ENCODE measurements around the gene FUOM.

The FUOM gene

DNA sequence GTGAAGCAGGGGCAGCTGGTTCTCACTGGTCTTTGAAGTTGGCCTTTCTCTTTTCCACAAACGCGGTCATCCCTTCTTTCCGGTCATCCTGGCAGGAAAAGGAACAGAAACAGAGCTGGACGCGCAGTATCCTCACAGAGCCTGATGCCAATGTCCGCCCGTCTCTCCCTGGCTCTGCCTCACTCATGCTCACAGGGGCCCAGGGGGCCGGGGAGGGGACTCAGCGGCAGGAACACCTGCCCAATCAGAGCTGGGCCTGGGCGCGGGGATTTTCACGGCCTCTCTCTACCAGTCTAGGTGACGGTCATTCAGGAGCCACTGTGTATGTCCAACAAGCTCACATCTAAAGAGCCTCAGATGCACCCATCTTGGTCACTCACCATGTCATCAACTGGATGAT, 5.0 kb upstream of the FUOM start:
- Histone ChIP-seq H3K9me3 (ENCODE audit: control insufficient read depth in 1 of 2, low read length in 2 of 2) (no peaks in the 10 kb centered on the region), H3K4me1 (ENCODE audit: control insufficient read depth in 1 of 2, insufficient read depth in 2 of 2, low read length in 2 of 2) (no peaks in the 10 kb centered on the region), H3K27me3 (ENCODE audit: low read depth, low read length) (no peaks in the 10 kb centered on the region), H3K27ac (ENCODE audit: low read length) (no peak overlapping the region), H3K36me3 (ENCODE audit: control insufficient read depth in 1 of 2, insufficient read depth in 2 of 2, low read length in 2 of 2) (peaks cover 30 to 57% of the 10 kb centered on the region in 2 donors), H3K4me3 (ENCODE audit: low read depth in 1 of 2, low read length in 2 of 2) (no peak overlapping the region)

- no peak overlapping the region for H3K27ac ChIP-seq (ENCODE audit: low read length)
- H3K4me1 ChIP-seq (ENCODE audit: control insufficient read depth in 1 of 2, insufficient read depth in 2 of 2, low read length in 2 of 2): peaks cover 0 to 9% of the 10 kb centered on the region in 2 donors
- no peak overlapping the region for H3K4me3 ChIP-seq (ENCODE audit: low read depth in 1 of 2, low read length in 2 of 2)
- peaks cover 30 to 56% of the 10 kb centered on the region in 2 donors for H3K36me3 ChIP-seq (ENCODE audit: control insufficient read depth in 1 of 2, insufficient read depth in 2 of 2, low read length in 2 of 2)
- H3K9me3 ChIP-seq (ENCODE audit: control insufficient read depth in 1 of 2, low read length in 2 of 2): no peaks in the 10 kb centered on the region
- no peaks in the 10 kb centered on the region for H3K27me3 ChIP-seq (ENCODE audit: low read depth, low read length)
Observed at GRCh38 chr10:133361773-133362441, 4.1 kb upstream of the FUOM start.

GRCh38 chr10:133361227-133361626, 3.4 kb upstream of the FUOM start:
- Histone ChIP-seq H3K4me1 (ENCODE audit: control insufficient read depth in 1 of 2, insufficient read depth in 2 of 2, low read length in 2 of 2) (peaks cover 0 to 16% of the 10 kb centered on the region in 2 donors), H3K4me3 (ENCODE audit: low read depth in 1 of 2, low read length in 2 of 2) (no peak overlapping the region), H3K36me3 (ENCODE audit: control insufficient read depth in 1 of 2, insufficient read depth in 2 of 2, low read length in 2 of 2) (peaks cover 26 to 49% of the 10 kb centered on the region in 2 donors), H3K27ac (ENCODE audit: low read length) (no peak overlapping the region), H3K9me3 (ENCODE audit: control insufficient read depth in 1 of 2, low read length in 2 of 2) (no peaks in the 10 kb centered on the region), H3K27me3 (ENCODE audit: low read depth, low read length) (no peaks in the 10 kb centered on the region)

DNA sequence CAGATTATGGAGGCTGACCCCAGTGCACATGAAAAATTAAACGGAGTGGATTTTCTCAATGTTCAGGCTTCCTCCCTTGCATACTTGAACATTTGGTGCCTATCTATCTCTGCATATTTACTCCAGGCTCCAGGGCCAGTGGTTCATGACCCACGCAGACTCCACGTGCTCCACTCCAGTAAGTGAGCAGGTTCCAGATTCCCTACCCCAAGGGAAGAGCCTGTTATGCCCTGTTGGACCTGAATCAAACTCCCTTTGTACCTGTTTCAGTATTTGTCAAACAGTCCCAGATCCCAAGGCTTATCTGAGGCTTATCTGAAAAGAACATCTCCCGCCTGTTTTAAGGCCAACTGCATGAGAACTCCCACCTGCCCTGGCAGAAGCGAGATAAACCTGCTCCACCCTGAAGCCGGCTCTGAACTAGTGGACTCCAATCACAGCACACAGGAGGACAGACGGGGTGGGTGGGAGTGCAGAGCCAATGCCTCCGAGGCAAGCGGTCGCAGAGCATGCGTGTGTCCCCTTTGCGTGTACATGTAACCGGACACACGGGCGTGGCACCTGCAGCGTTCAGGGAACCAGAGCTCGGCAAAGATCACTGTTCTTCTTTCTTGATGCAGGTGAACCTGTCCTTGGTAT, 2.3 kb upstream of the FUOM start:
- H3K36me3 ChIP-seq (ENCODE audit: control insufficient read depth in 1 of 2, insufficient read depth in 2 of 2, low read length in 2 of 2): peaks cover 14 to 38% of the 10 kb centered on the region in 2 donors
- no peak overlapping the region for H3K4me3 ChIP-seq (ENCODE audit: low read depth in 1 of 2, low read length in 2 of 2)
- peaks cover 0 to 18% of the 10 kb centered on the region in 2 donors for H3K4me1 ChIP-seq (ENCODE audit: control insufficient read depth in 1 of 2, insufficient read depth in 2 of 2, low read length in 2 of 2)
- no peaks in the 10 kb centered on the region for H3K27me3 ChIP-seq (ENCODE audit: low read depth, low read length)
- no peak overlapping the region for H3K27ac ChIP-seq (ENCODE audit: low read length)
- no peaks in the 10 kb centered on the region for H3K9me3 ChIP-seq (ENCODE audit: control insufficient read depth in 1 of 2, low read length in 2 of 2)

GRCh38 chr10:133359554-133359971, 1.7 kb upstream of the FUOM start:
- Histone ChIP-seq H3K4me1 (ENCODE audit: control insufficient read depth in 1 of 2, insufficient read depth in 2 of 2, low read length in 2 of 2) (peaks cover 0 to 18% of the 10 kb centered on the region in 2 donors), H3K36me3 (ENCODE audit: control insufficient read depth in 1 of 2, insufficient read depth in 2 of 2, low read length in 2 of 2) (peaks cover 10 to 32% of the 10 kb centered on the region in 2 donors), H3K4me3 (ENCODE audit: low read depth in 1 of 2, low read length in 2 of 2) (no peak overlapping the region), H3K27ac (ENCODE audit: low read length) (no peak overlapping the region), H3K9me3 (ENCODE audit: control insufficient read depth in 1 of 2, low read length in 2 of 2) (no peaks in the 10 kb centered on the region), H3K27me3 (ENCODE audit: low read depth, low read length) (no peaks in the 10 kb centered on the region)

GRCh38 chr10:133358925-133359310, 1.1 kb upstream of the FUOM start:
- H3K4me1 ChIP-seq (ENCODE audit: control insufficient read depth in 1 of 2, insufficient read depth in 2 of 2, low read length in 2 of 2): peaks cover 0 to 18% of the 10 kb centered on the region in 2 donors
- H3K27me3 ChIP-seq (ENCODE audit: low read depth, low read length): no peaks in the 10 kb centered on the region
- no peaks in the 10 kb centered on the region for H3K9me3 ChIP-seq (ENCODE audit: control insufficient read depth in 1 of 2, low read length in 2 of 2)
- H3K4me3 ChIP-seq (ENCODE audit: low read depth in 1 of 2, low read length in 2 of 2): no peak overlapping the region
- H3K27ac ChIP-seq (ENCODE audit: low read length): no peak overlapping the region
- peaks cover 6 to 27% of the 10 kb centered on the region in 2 donors for H3K36me3 ChIP-seq (ENCODE audit: control insufficient read depth in 1 of 2, insufficient read depth in 2 of 2, low read length in 2 of 2)

- Histone ChIP-seq H3K27ac (ENCODE audit: low read length) (no peak overlapping the region), H3K27me3 (ENCODE audit: low read depth, low read length) (no peaks in the 10 kb centered on the region), H3K9me3 (ENCODE audit: control insufficient read depth in 1 of 2, low read length in 2 of 2) (no peaks in the 10 kb centered on the region), H3K4me1 (ENCODE audit: control insufficient read depth in 1 of 2, insufficient read depth in 2 of 2, low read length in 2 of 2) (peaks cover 0 to 18% of the 10 kb centered on the region in 2 donors), H3K36me3 (ENCODE audit: control insufficient read depth in 1 of 2, insufficient read depth in 2 of 2, low read length in 2 of 2) (peaks cover 6 to 21% of the 10 kb centered on the region in 2 donors), H3K4me3 (ENCODE audit: low read depth in 1 of 2, low read length in 2 of 2) (no peak overlapping the region)
Observed at GRCh38 chr10:133358162-133358924, 524 bp upstream of the FUOM start.

- H3K36me3 ChIP-seq (ENCODE audit: control insufficient read depth in 1 of 2, insufficient read depth in 2 of 2, low read length in 2 of 2): peaks cover 0 to 5% of the 10 kb centered on the region in 2 donors
- peaks cover 0 to 18% of the 10 kb centered on the region in 2 donors for H3K4me1 ChIP-seq (ENCODE audit: control insufficient read depth in 1 of 2, insufficient read depth in 2 of 2, low read length in 2 of 2)
- H3K9me3 ChIP-seq (ENCODE audit: control insufficient read depth in 1 of 2, low read length in 2 of 2): no peaks in the 10 kb centered on the region
- no peak overlapping the region for H3K27ac ChIP-seq (ENCODE audit: low read length)
- H3K4me3 ChIP-seq (ENCODE audit: low read depth in 1 of 2, low read length in 2 of 2): peak overlapping the region; percentile 21 to 64
- H3K27me3 ChIP-seq (ENCODE audit: low read depth, low read length): no peaks in the 10 kb centered on the region
Observed at GRCh38 chr10:133356549-133357284, 1.1 kb downstream of the FUOM start.

DNA sequence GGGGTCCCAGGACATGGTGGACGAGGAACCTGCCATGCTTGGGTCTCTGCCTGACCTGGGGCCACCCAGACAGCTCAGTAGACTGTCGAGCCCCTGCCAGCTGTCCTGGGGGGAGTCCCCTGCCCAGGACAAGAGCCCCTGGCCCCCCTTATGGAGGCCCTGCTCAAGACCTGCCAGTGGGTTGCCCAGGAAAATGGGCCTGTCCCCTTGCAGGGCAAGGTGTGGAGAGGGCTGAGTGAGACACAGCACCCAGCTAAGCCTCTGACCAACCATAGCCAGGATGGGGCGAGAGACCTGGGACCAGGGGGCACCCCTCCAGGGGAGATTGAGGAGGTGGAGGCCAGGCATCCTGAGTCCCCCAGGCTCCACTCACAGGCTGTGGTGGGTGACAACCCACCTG, 1.8 kb downstream of the FUOM start:
- H3K27me3 ChIP-seq (ENCODE audit: low read depth, low read length): no peaks in the 10 kb centered on the region
- no peaks in the 10 kb centered on the region for H3K36me3 ChIP-seq (ENCODE audit: control insufficient read depth in 1 of 2, insufficient read depth in 2 of 2, low read length in 2 of 2)
- H3K9me3 ChIP-seq (ENCODE audit: control insufficient read depth in 1 of 2, low read length in 2 of 2): no peaks in the 10 kb centered on the region
- H3K27ac ChIP-seq (ENCODE audit: low read length): no peak overlapping the region
- H3K4me3 ChIP-seq (ENCODE audit: low read depth in 1 of 2, low read length in 2 of 2): no peak overlapping the region
- peaks cover 0 to 18% of the 10 kb centered on the region in 2 donors for H3K4me1 ChIP-seq (ENCODE audit: control insufficient read depth in 1 of 2, insufficient read depth in 2 of 2, low read length in 2 of 2)

- Histone ChIP-seq H3K36me3 (ENCODE audit: control insufficient read depth in 1 of 2, insufficient read depth in 2 of 2, low read length in 2 of 2) (no peaks in the 10 kb centered on the region), H3K27me3 (ENCODE audit: low read depth, low read length) (no peaks in the 10 kb centered on the region), H3K27ac (ENCODE audit: low read length) (no peak overlapping the region), H3K4me3 (ENCODE audit: low read depth in 1 of 2, low read length in 2 of 2) (no peak overlapping the region), H3K4me1 (ENCODE audit: control insufficient read depth in 1 of 2, insufficient read depth in 2 of 2, low read length in 2 of 2) (peaks cover 0 to 18% of the 10 kb centered on the region in 2 donors), H3K9me3 (ENCODE audit: control insufficient read depth in 1 of 2, low read length in 2 of 2) (no peaks in the 10 kb centered on the region)
Observed at GRCh38 chr10:133355266-133355665, 2.6 kb downstream of the FUOM start.

All from muscle layer of duodenum (tissue), 2 donors.